Measurements from ENCODE around the gene NCOA1.

- TF ChIP-seq SP1 (IDR thresholded peaks at IDR 0.05) (no peak), FOXK2 (IDR thresholded peaks at IDR 0.05) (no peak), FOXA1 (IDR thresholded peaks at IDR 0.05) (no peak), ZNF384 (IDR thresholded peaks at IDR 0.05) (no peak), ARNT (IDR thresholded peaks at IDR 0.05) (no peak), BHLHE40 (IDR thresholded peaks at IDR 0.05; ENCODE audit: borderline replicate concordance) (no peak), ELF4 (IDR thresholded peaks at IDR 0.05) (no peak), CTBP1 (IDR thresholded peaks at IDR 0.05; ENCODE audit: borderline replicate concordance) (no peak), FOXM1 (IDR thresholded peaks at IDR 0.05; ENCODE audit: borderline replicate concordance) (no peak), LEF1 (IDR thresholded peaks at IDR 0.05; ENCODE audit: borderline replicate concordance) (no peak)
These were observed 302.8 kb downstream of the NCOA1 start for GRCh38 chr2:24793761-24794435.

Data from HEK293T (cell line).